Skin epidermis (tissue), 12 donors: ENCODE results near the gene RBBP8NL.
A peak's percentile ranks its signal among the peaks of the same experiment; 100 is the strongest.

Source experiments
- H3K27ac ChIP-seq, 21 experiments: fragments of 200-600 bp; sonication (generic) in 11 of 21; one replicate each; pipeline ENCODE4 v1.5.0; 2020; ENCODE audit warnings: mild to moderate bottlenecking in 3 of 21, inconsistent platforms in 2 of 21, moderate library complexity in 2 of 21
- H3K4me3 ChIP-seq, 7 experiments: fragments of 200-600 bp; sonication (generic) in 2 of 7; one replicate each; pipeline ENCODE4 v1.5.0; 2020; ENCODE audit warnings: inconsistent platforms in 2 of 7, mild to moderate bottlenecking in 2 of 7, moderate library complexity in 1 of 7

Gene RBBP8NL

DNA sequence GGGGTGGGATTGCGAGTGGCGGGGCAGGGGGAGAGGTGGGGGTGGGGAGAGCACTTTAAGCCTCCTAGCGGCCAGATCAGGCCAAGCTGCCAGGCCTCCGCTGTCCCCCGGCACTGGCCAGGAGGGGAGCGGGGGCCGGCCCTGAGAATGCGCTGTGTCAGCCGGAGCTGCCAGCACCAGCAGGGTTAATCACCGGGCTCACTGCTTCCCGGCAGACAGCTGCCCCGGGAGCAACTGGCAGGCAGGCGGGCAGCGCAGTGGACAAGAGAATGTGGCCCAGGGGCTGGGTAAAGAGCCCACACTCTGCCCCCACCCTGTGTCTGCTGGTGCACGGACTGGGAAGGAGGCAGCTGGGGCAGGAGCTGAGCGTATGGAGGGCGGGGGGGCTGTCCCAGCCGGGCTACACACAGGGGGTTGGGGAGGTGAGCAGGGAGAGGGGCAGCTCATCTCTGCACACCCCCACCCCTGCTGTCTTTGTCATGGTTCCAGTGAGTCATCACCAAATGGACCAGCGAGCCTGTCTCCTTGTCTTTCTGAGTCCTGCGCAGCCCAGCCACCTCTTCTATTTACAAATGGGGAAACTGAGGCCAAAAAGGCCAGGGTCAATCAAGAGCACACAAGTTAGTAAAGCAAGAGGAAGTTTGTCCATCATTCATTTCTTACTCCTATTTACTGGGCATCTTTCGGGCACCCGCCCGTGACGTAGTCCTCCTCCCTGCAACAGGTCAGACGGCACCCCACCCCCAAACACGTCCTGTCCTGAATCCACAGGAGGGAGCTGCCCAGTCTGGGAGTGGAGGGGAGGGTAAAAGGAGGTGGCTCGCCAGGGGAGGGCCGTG, 58.1 kb downstream of the RBBP8NL start:
- Histone ChIP-seq H3K27ac (peak overlapping the region in 5 of 21 experiments; percentile 26 to 95 (median 29)), H3K4me3 (peak overlapping the region in 1 of 7 experiments; percentile 79)

DNA sequence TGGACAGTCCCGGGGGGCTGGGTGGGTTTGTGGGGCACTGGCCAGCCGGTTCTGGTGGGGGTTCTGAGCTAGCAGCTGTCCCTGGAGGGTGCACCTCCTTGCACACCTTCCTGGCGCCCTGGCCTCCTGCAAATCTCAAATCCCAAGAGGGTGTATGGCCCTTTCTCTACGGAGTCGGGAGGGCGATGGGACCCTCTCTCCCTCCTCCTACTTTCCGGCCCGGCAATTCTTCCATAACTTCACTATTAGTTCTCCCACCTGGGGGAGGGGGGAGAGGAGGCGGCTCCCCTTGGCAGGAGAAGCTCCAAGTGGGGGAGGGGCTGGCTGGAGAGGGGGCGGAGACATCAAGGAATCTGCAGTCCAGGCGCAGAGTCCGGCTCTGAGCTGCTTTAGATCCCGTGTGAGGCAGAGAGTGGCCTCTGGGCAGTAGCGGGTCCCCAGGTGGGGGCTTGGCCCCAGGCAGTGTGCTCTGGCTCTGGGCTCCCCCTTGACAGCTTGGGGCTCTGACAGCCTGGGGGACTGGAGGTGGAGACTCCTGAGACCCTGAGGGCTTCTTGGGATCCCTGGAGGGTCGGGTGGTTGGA, 58.9 kb downstream of the RBBP8NL start:
- Histone ChIP-seq H3K27ac (peak overlapping the region in 7 of 21 experiments; percentile 10 to 95 (median 42)), H3K4me3 (peak overlapping the region in 2 of 7 experiments; percentile 59 to 79)

DNA sequence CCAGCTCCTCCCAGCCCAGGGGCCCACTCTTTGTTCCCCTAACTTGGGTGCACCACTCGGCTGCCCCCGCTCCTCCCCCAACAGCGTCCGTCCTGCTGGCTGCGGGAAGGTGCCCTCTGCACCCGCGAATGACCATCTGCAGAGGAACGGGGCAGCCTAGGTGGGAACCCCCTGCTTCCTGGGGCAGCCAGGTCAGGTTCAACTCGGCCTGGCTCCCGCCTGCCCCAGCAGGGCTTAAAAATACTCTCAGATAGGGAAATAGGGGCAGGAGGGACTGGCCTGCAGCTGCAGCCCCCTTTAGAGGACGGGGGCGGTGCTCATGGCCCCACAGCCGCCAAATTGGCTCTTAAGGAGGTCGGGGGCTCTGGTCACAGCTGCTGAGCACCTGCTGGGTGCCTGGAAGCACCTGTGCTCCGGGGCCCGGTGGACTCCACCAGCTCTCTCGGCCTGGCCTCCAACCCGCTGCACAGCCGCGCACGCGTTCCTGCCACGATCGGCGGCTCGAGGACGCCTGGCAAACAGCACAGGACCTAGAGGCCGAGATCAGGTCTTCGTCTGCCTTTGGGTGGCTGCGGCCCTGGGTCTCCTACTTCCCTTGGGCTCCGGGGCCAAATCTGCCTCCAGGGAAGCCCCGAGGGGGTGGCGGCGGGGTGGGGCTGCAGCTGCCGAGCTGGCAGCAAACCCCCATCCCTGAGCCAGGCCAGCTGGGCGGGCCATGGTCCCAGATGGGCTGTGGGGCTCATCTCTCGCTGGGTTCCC, 59.5 kb downstream of the RBBP8NL start:
- Histone ChIP-seq H3K27ac (peak overlapping the region in 16 of 21 experiments; percentile 42 to 95 (median 86)), H3K4me3 (peak overlapping the region; percentile 57 to 79 (median 61))

DNA sequence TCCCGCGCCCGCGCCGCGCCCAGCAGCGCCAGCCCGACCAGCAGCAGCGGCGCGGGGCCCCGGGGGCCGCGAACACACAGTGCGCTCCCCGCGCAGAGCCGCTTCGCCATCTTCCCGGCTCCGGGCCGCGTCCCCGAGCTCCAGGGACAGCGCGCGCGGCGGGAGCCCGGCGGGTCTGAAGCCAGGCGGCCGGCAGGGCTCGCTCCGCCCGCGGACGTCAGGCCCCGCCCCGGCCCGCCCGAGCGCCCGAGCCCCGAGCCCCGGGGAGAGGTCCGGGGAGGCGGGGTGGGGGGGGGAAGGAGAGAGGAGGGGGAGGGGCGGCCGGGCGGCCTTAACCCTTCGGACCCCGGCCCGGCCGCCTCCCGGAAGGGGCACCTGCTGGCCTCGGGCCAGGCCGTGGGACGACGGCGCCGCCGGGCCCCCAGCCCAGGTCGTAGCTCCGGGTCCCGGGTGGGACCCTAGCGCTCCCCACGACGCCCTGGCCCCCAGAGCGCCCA, 60.2 kb downstream of the RBBP8NL start, which contains the start of gene LAMA5:
LAMA5 (minus strand) TSS at position 177 of the 497 bp plus-strand sequence; CDS start at position 110, 67 bp downstream.
- Histone ChIP-seq H3K4me3 (peak within 1 kb of the TSS; percentile 57 to 79 (median 61)), H3K27ac (peak within 1 kb of the TSS; percentile 55 to 95 (median 85))

DNA sequence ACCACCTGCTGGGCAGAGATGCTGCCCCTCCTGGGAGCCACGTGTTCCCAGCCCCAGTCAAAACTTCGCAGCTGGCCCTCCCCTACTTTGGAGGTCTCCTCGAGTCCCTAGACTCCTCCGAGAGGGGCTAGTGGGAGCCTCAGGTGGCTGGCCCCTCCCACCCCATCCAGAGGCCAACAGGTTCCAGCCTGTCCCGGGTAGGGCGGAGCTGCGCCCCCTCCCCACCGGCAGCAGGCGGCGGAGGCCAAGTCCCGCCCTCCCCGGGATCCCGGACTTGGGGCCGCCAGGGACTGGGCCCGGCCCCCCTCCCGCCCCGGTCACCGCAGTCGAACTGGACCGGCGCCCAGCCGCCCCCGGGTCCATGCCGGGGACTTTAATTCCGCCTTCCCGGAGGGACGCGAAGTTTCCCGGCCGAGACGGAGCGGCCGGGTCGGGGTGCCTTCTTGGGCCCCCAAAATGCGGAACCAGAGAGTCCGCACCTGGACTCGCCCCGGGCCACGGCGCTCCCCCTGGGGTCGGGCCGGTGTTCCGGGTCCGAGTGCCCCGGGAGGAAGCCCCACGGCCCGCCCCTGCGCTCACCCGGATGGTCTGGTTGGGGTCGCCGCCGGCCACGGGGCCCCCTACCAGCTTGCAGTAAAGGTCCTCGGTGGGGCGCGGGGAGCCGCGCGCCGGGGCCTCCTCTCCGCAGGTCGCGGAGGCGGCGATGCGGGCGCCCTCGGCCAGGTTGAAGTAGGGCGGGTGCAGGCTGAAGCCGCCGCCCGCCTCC, 60.8 kb downstream of the RBBP8NL start:
- peak overlapping the region; percentile 55 to 95 (median 85) for H3K27ac ChIP-seq
- peak overlapping the region; percentile 57 to 79 (median 61) for H3K4me3 ChIP-seq

DNA sequence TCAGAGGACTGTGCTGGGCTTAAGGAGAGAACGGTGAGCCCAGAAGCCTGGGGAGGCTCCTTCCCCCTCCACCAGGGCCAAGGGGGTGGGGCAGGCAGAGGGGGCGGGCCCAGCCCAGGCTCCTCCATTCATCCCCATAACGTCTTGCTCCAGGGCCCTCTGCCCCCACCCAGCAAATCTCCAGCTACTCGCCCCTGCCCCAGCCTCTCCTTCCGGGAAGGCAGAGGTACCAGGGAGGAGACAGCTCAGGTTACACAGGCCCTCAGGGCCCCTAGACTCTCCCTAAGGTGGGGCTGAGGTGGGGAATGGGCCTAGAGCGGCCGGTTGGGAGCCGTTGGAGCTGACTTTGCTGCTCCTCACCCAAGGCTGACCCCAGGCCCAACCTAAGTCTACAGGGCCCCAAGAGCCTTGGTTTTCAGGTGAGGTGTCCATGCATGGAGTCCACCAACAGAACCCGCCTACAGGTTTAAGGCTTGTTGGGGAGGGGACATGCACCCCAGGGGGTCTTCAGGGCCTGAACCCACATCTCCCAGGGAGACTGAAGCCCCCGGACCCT, 61.4 kb downstream of the RBBP8NL start:
- peak overlapping the region; percentile 57 to 79 (median 61) for H3K4me3 ChIP-seq
- H3K27ac ChIP-seq, result peak overlapping the region; percentile 55 to 95 (median 85)

DNA sequence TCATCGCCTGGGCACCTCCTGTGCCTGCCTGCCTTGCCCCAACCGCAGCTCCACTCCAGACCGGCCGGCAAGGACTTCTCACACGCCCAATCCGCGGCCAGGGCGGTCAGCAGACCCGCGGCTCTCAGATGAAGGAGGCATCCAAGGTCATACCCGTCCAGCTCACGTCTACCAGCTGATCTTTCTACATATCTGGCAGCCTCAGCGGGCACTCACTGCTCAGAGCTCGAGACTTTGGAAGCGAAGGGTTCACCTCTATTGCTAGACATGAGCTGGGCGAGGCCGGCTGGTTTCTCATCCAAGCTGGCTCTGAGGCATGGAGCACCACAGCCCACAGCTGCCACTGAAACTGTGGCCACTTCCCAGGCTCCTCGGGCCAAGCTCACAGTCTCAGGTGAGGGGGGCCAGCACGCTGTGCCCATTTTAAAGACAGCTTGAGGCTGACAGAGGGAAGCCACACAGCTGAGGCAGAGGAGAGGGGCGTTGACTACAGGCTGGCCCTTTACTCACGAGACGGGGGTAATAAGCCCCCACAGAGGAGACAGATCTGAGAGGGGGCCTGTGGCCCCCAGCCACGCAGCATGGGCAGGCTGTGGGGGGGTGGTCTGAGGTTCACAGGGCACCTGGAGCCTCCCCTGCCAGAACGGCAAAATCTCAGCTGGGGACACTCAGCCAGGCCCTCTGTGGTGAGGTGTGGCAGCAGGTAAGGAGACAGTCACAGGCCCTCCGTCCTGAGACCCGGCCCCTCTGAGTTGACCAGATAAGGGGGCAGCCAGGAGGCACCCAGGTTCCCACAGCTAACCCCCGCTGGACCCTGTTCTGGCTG, 62.2 kb downstream of the RBBP8NL start:
- peak overlapping the region; percentile 57 to 79 (median 61) for H3K4me3 ChIP-seq
- H3K27ac ChIP-seq, result peak overlapping the region in 18 of 21 experiments; percentile 27 to 95 (median 83)

DNA sequence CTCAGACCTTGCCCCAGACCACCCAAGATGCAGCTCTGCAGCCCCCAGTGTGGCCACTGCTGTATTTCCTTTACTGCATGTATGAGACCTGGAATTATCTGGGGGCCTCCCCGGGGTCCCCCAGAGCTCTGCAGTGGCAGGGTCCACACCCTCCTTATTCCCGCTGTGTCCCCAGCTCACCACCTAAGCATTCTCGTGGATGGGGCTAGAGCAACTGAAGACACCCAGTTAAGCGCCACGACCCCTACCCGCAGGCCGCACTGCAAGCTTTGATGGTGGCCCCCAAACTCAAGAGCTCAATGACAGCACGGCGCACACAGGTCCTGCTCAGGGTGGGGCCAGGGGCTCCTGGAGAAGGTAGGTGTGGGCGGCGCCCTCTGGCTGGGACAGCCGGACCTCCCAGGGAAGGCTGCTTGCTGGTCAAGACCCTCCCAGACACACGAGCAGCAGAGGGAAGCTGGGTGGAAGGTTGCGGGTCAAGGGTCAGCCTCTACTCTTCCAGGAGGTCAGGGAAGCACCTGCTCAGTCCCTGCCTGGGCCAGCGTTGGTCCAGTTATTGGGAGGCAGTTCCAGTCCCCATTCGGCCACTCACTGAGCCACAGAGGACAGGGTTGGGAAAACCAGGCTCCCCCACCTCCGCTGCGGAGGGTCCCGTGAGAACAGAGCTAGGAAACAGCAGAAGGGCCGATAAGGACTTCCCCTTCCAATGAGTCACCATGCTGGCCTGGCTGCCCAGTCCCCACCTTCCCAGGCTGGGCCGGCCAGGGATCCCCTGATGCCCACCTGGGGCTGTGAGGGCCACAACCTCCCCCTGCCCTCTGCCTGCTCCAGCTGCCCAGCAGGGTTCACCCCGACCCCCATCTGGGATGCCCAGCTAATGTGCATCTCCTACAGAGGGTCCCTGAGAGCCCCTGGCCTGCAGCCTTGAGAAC, 63.2 kb downstream of the RBBP8NL start:
- Histone ChIP-seq H3K4me3 (peak overlapping the region in 5 of 7 experiments; percentile 57 to 79 (median 62)), H3K27ac (peak overlapping the region in 15 of 21 experiments; percentile 10 to 95 (median 83))

DNA sequence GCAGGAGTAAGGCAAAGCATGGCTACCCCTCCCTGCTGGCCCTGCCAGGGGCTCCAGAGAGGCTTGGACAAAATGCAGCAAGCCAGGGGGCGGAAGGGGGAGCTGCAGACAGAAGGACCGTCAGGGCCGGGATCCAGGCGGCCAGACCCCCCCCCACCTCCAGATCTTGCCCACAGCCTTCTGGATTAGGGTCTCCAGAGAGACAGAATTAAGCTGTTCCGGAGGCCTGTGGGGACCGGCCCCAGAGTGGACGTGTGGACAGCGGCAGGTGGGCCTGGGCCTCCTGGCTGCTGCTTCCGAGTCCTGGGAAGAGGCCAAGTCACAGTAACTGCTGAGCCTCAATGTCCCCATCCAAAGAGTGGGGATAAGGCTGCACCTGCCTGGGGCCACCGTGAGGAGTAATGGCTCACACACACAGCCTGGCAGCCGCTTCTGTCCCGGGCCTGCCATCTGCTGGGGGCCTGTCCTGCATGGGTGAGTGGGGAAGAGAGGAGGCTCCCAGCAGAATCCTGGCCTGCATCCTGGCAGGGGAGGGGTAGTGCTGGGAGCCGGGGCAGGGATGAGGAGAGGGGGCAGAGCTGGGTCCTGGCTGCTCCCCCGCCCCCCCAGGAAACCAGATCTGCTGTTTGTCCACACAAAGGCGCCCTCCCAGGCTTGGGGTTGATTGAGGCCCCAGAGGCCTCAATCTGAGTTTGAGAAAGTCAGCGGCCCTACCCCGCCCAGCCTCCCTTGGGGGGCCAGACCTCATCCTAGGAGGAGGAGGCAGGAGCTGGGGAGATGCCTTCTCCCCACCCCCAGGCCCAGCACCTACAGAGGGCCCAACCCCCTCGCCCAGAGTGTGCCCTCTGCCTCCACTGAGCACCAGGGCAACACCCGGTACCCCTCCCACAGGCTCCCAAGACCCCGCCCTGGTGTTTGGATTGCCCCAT, 64.1 kb downstream of the RBBP8NL start:
- H3K27ac ChIP-seq, result peak overlapping the region in 10 of 21 experiments; percentile 10 to 95 (median 76)
- H3K4me3 ChIP-seq, result peak overlapping the region in 1 of 7 experiments; percentile 79

DNA sequence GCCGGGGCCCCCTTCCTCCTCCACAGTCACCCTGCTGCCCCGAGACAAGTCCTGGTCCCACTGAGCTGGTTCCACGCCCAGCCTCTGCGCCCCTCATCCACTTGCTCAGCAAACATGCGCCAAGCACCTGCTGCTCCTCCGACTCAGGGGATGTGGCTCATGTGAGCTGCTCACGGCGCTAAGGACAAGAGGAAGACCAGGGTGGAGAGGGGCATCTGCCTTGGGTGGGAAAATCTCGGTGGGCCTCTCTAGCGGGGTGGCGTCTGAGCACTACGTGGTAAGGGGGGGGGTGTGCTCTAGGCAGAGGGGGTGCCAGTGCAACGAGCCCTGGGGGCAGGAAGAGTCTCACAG, 64.8 kb downstream of the RBBP8NL start:
- no peak overlapping the region for H3K4me3 ChIP-seq
- peak overlapping the region in 6 of 21 experiments; percentile 2 to 95 (median 58) for H3K27ac ChIP-seq

DNA sequence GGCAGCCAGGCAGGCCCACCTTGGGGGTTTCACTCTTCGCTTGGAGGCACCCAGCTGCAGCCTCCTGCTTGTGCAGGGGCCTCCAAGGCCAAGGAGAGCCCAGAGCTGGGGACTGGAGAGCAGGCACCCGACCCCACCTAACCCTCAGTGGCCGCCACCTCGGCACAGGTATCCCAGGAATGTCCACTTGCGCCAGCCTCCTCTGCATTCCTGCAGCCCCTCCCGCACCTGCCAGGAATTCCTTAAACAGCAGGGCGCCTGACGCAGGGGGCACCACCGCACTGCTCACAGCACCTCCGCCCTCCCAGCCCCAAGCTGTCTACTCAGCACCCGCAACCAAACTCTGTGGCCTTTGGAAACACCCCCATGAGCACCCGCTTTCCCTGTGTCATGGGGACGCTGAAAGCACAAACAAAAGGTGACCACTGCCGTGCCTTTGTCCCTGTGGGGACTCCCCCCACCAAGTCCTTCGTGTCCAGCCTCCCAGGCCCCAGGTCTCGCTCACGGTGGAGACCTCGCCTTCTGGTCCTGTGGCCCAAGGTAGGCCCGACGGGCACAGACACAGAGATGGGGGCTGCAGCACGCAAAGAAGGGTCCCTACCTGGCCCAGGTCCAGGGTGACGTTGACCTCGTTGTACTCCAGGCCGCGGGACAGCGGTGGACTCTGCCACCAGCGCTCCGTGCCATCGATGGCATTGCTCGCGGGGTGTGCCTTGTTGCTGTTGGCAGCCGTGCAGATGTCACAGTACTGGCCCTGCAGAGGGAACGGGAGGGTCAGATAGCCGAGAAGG, 65.3 kb downstream of the RBBP8NL start:
- Histone ChIP-seq H3K27ac (peak overlapping the region in 12 of 21 experiments; percentile 12 to 95 (median 55)), H3K4me3 (no peak overlapping the region)

DNA sequence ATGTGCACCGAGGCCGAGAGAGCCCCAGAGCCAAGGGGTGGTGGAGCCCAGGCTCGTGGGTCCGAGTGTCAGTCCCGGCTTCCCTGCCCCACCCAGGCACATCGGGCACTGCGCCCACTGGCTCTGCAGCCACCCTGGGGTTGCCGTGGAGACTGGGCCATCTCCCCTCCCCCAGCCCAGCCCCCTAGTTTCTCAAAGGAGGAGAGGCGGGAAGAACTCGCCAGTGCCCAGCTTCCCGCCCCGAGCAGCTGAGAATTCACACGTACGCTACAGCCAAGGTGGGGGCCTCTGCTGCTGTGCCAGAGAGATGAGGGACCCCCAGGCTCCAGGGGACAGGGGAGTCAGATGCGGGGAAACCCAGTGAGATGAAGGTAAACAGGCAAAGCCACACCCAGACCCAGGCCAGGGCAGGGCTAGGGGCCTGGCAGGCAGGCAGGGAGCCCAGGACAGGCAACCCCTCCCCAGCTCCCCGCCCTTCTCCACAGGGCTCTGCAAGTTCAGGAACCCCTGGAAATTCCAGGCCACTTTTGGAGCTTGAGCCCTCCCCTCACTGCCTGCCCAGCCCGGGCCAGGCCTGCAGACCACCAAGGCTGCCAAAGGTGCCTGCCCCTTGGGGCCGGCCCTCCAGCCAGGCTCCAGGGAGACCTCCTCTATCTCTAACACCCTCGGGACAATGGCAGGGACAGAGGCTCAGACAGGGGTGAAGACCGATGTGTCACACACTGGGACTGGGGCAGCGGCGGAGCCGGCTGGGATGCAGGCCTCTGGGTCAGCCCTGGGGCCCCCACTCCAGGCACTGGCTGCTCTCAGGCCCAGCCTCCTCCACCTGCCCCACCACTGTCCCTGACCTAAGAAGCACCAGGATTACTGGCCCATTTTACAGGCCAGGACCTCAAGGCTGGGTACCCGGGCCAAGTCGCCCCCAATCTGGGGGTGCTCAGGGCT, 66.2 kb downstream of the RBBP8NL start:
- no peak overlapping the region for H3K4me3 ChIP-seq
- H3K27ac ChIP-seq, result peak overlapping the region in 15 of 21 experiments; percentile 12 to 95 (median 52)
